Keratinocyte (primary cell): Measurements from ENCODE around the gene SDC3.

Source experiments
- CTCF ChIP-seq, 3 experiments: IDR thresholded peaks in 1 of 3; conservative IDR thresholded peaks in 1 of 3; optimal IDR thresholded peaks in 1 of 3; 2 replicates in 2 of 3; 3 replicates in 1 of 3; pipeline versions ENCODE3 to v1.5.1; 2011; ENCODE audit warnings: low read length in 3 of 3, mild to moderate bottlenecking in 3 of 3, moderate library complexity in 2 of 3, control low read depth in 1 of 3, inconsistent platforms in 1 of 3; ENCODE audit not compliant: insufficient read depth in 2 of 3; ENCODE audit errors: extremely low read depth in 1 of 3
- EZH2 ChIP-seq: IDR thresholded peaks from one replicate; pipeline ENCODE4 v1.6.1; 2012; ENCODE audit warnings: inconsistent platforms, mild to moderate bottlenecking, low read length, moderate library complexity

DNA sequence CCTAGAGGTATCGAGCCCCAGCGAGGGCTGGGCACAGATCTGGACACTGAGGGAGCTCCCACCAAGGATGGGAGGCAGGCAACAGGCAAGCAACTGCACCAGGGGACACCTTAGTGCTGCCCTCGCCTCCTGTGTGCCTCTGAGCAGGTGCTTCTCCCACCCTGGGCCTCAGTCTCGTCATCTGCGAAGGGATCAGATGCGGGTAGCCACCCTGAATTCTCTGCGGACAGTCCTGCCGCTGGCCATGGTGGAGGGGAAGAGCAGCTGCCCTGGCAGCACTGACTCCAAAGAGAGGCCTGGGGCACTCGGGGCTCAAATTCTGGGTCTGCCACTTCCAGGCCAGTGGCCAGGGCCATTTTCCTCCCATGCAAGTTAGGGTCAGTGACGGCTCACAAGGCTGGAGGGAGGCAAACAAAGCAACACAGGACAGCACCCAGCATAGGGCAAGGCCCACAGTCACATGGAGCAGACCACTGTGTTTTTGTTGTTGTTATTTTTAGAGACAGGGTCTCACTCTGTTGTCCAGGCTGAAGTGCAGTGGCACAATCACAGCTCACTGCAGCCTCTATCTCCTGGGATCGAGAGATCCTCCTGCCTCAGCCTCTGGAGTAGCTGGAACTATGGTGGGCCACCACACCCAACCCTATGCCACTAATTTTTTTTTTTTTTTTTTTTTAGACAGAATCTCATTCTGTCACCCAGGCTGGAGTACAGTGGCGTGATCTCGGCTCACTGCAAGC is 7.1 kb upstream of the SDC3 start:
- TF ChIP-seq CTCF (optimal IDR thresholded peaks at IDR 0.05 in 1 of 3, IDR thresholded peaks at IDR 0.05 in 1 of 3, conservative IDR thresholded peaks at IDR 0.05 in 1 of 3; ENCODE audit: extremely low read depth in 1 of 3, insufficient read depth in 2 of 3, low read length in 3 of 3): no peak
- no peak for TF ChIP-seq EZH2
